VCaP (cell line): ENCODE results near the gene C16orf54.
"Not testable (repeated sequence)": the region's sequence is repeated elsewhere in the genome, so short reads cannot be mapped to it uniquely, and the experiment has no call there.

Experiments used
- H3K27ac ChIP-seq: fragments of 450-650 bp; 2 replicates; pipeline ENCODE4 v1.5.1; 2017
- TF ChIP-seq, protein P1 (sequence below): fragments of 450-650 bp; conservative IDR thresholded peaks from 2 replicates; pipeline ENCODE4 v1.5.1; 2017; ENCODE audit warnings: mild to moderate bottlenecking, moderate library complexity

The C16orf54 gene

DNA sequence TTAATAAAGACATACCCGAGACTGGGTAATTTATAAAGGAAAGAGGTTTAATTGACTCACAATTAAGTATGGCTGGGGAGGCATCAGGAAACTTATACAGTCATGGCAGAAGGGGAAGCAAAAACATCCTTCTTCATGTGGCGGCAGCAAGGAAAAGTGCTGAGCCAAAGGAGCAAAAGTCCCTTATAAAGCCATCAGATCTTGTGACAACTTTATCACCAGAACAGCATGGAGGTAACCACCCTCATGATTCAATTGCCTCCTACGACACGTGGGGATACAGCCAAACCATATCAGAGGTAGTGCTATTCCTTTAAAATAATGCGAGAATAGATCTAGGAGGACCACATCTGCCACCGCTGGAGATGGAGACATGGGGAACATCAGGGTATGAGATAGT lies 9.0 kb downstream of the C16orf54 start:
- TF ChIP-seq, protein P1, sequence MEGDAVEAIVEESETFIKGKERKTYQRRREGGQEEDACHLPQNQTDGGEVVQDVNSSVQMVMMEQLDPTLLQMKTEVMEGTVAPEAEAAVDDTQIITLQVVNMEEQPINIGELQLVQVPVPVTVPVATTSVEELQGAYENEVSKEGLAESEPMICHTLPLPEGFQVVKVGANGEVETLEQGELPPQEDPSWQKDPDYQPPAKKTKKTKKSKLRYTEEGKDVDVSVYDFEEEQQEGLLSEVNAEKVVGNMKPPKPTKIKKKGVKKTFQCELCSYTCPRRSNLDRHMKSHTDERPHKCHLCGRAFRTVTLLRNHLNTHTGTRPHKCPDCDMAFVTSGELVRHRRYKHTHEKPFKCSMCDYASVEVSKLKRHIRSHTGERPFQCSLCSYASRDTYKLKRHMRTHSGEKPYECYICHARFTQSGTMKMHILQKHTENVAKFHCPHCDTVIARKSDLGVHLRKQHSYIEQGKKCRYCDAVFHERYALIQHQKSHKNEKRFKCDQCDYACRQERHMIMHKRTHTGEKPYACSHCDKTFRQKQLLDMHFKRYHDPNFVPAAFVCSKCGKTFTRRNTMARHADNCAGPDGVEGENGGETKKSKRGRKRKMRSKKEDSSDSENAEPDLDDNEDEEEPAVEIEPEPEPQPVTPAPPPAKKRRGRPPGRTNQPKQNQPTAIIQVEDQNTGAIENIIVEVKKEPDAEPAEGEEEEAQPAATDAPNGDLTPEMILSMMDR, result no peak
- peak overlapping the region; percentile 98 for H3K27ac ChIP-seq

DNA sequence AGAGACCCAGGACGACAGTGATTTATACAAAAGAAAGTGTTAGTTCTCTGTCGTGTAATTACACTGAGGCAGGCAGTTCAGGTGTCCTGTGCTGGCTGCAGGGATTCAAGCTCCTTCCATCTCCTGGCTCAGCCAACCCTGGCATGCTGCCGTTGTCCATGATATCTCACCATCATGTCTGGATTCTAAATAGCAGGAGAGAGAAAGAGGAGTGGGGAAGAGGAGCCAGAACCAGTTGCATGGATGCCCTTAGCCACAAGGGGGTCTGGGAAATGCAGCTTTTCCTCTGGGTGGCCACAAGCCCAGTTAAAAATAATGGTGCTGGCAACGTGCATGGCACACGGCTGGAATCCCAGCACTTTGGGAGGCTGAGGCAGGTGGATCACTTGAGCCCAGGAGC lies 9.7 kb downstream of the C16orf54 start:
- peak overlapping the region; percentile 98 for H3K27ac ChIP-seq
- TF ChIP-seq, protein P1, result no peak

DNA sequence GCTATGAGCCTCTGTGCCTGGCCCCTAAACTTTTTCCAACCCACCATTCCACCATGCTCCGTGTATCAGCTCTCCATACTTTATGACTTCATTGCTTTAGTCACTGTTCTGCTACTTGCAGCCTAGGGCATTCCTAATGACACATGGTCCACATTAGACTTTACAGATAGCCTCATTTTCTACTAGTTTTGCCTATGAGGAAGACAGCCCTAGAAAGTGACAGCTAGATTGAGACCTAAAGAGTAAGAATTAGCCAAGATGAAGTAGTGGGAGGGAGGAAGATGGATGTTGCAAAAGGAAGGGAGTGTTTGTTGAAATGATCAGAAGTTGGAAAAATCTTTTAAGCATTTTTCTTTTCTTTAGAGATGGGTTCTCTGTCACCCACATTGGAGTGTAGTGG lies 11.0 kb downstream of the C16orf54 start:
- peak overlapping the region; percentile 98; the same call in 1 of the 2 replicates for H3K27ac ChIP-seq
- TF ChIP-seq, protein P1, result no peak

DNA sequence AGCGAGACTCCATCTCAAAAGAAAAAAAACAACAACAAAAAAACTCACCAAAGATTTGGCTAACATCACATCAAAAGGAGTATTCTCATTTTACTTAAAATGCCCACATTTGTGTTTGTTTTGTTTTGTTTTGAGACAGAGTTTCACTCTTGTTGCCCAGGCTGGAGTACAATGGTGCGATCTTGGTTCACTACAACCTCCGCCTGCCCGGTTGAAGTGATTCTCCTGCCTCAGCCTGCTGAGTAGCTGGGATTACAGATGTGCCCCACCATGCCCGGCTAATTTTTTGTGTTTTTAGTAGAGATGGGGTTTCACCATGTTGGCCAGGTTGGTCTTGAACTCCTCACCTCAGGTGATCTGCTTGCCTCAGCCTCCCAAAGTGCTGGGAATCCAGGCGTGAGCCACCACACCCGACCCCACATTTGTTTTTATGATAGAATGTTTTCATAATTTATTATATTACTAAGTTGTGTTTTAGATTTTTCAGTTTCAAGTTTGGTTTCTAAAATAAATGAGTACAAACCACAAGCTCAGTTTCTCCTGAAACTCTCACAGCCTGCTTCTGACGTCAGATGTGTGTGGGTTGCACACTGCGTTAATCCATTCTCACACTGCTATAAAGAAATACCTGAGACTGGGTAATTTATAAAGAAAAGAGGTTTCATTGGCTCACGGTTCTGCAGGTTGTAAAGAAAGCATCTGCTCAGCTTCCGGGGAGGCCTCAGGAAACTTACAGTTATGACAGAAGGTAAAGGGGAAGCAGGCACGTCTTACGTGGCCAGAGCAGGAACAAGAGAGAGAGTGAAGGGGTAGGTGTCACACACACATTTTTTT lies 13.8 kb downstream of the C16orf54 start:
- H3K27ac ChIP-seq, result not testable (repeated sequence)

DNA sequence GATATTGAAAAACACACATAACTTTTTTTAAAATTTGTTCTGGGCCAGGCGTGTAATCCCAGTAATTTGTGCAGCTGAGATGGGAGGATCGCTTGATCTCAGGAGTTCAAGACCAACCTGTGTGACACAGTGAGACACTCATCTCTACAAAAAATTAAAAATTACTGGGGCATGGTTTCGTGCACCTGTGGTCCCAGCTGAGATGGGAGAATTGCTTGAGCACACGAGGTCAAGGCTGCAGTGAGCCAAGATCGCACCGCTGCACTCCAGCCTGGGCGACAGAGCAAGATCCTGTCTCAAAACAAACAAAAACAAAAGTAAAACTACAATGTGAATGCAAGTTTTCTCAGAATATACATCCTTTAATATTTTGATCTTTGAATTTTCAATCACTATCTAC lies 15.1 kb downstream of the C16orf54 start:
- TF ChIP-seq, protein P1, result no peak
- H3K27ac ChIP-seq, result no peak overlapping the region

DNA sequence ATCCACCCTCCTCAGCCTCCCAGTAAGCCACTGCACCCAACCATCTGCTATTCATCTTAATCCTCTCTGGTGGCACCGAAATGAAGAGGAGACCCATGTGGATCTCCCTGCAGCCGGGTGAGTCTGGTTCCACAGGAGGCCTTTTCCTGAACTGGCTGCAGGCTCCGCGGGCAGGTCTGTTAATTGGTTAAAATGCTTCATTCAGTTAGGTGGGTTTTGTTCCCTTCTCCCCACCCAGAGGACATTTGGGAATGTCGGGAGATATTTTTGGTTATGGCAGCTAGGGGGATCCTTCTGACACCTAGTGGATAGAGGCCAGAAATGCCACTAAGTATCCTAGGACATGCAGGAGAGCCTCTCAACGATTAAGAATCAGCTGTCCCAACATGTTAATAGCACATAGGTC lies 16.7 kb downstream of the C16orf54 start:
- TF ChIP-seq, protein P1, result peak; percentile 52
- peak overlapping the region; percentile 5; the same call in 1 of the 2 replicates for H3K27ac ChIP-seq

DNA sequence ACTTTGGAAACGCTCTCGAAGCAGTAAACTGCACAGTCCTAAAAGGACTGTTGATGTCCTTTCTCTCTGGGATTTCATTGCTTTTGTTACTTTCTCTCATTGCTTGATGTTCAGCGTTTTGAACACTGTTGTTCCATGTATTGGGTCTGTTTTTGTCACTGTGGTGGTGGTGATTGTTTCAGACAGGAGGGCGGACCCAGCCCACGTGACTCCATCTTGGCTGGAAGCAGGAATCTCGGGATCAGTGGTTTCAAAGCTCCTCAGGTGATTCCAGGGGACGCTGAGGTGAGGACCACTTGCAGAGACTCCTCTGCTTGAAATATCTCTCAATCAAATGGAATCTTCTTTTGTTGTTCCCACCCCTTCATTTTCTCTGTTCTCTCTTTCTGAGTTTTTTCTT lies 18.3 kb downstream of the C16orf54 start:
- TF ChIP-seq, protein P1, result no peak
- peak overlapping the region; percentile 58 for H3K27ac ChIP-seq

DNA sequence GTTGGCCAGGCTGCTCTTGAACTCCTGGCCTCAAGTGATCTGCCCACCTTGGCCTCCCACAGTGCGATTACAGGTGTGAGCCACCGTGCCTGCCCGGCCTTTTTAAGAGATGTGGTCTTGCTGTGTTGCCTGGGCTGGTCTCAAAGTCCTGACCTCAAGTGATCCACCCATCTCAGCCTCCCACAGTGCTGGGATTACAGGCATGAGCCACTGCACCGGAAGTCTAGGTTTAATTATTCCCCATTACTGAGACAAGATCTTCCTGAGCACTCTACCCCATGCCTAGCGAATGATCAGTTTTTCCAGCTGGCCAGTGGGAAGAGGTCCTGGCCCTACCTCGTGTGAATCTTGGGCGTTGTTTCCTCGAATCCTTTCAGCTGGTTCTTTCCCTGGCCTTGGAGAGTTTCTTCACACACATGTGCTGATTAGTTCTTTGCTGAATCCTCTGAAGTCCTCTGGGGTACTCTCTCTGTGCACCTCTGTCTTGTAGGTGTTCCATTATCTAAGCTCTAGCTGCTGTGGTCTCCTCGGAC lies 18.9 kb downstream of the C16orf54 start:
- H3K27ac ChIP-seq, result peak overlapping the region; percentile 58
- TF ChIP-seq, protein P1, result no peak
